Immature natural killer cell (primary cell): ENCODE measurements around the gene FN3K. TPM values are rescaled to one million over a fixed set of nuclear protein-coding genes. Genes with fewer than 3 reads are reported as not detected.

Experiments
- DNase-seq, 3 donors: peaks; one replicate each; pipeline ENCODE4 v3.0.0; 2022; ENCODE audit warnings: mixed read lengths in 1 of 3
- H3K27ac Mint-ChIP-seq, 6 donors: one replicate each; pipeline ENCODE4 v1.8.0; 2020; ENCODE audit warnings: mixed read lengths in 6 of 6, mild to moderate bottlenecking in 5 of 6, inconsistent platforms in 4 of 6, moderate library complexity in 3 of 6
- H3K27me3 Mint-ChIP-seq, 3 donors: one replicate each; pipeline ENCODE4 v1.8.0; 2020 to 2021; ENCODE audit warnings: low read depth in 3 of 3, mild to moderate bottlenecking in 3 of 3, mixed read lengths in 3 of 3, moderate library complexity in 3 of 3, inconsistent platforms in 1 of 3
- H3K36me3 Mint-ChIP-seq, 3 donors: one replicate each; pipeline ENCODE4 v1.8.0; 2020; ENCODE audit warnings: mixed read lengths in 3 of 3, inconsistent platforms in 2 of 3, mild to moderate bottlenecking in 2 of 3
- H3K4me1 Mint-ChIP-seq, 2 donors: one replicate each; pipeline ENCODE4 v1.8.0; 2020; ENCODE audit warnings: inconsistent platforms in 2 of 2, mild to moderate bottlenecking in 2 of 2, mixed read lengths in 2 of 2, moderate library complexity in 1 of 2
- H3K4me3 Mint-ChIP-seq, 5 donors: one replicate each; pipeline ENCODE4 v1.8.0; 2020; ENCODE audit warnings: mild to moderate bottlenecking in 5 of 5, mixed read lengths in 5 of 5, inconsistent platforms in 3 of 5, moderate library complexity in 3 of 5
- H3K9me3 Mint-ChIP-seq, 6 donors: one replicate each; pipeline ENCODE4 v1.8.0; 2020; ENCODE audit warnings: mild to moderate bottlenecking in 6 of 6, mixed read lengths in 6 of 6, inconsistent platforms in 4 of 6, moderate library complexity in 3 of 6
- polyA plus RNA-seq, 3 donors: library from polyadenylated mRNA; unstranded; fragments of 300-500 nt; fragmentation: Illumina TruSeq; gene quantifications; one replicate each; pipeline ENCODE4 v1.2.3, GENCODE V29; 2021

Gene FN3K
- polyA plus RNA-seq, 3 donors from 2014 or later: 0.18 to 1.1 (median 0.50) TPM

- H3K9me3 Mint-ChIP-seq: peaks cover 0 to 8% (median 3%) of the 10 kb centered on the region in 6 donors
- peaks cover 6 to 11% of the 10 kb centered on the region in 2 donors for H3K4me1 Mint-ChIP-seq
- peak overlapping the region; percentile 18 to 55 (median 46) for H3K4me3 Mint-ChIP-seq
- no peak overlapping the region for H3K27ac Mint-ChIP-seq
- peaks cover 2 to 6% (median 6%) of the 10 kb centered on the region in 3 donors for H3K27me3 Mint-ChIP-seq
- peaks cover 6 to 12% (median 7%) of the 10 kb centered on the region in 3 donors for H3K36me3 Mint-ChIP-seq
- DNase-seq: peak in 1 of 3 donors; percentile 5
Observed at GRCh38 chr17:82696916-82697807, 38.3 kb upstream of the FN3K start.

DNA sequence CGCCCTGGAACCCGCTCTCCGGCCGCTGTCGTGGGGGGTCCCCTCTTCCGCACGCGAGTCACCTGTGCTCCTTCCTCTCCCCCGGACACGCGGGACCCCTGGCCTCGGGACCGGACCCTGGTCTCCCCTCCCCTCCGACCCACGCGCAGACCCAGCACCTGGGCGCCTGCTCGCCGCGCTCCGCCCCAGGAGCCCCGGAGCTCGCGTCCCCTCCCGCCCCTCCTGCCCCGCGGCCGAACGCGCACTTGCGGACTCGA is 37.7 kb upstream of the FN3K start:
- Mint-ChIP-seq H3K27ac (no peak overlapping the region), H3K9me3 (peaks cover 0 to 8% (median 3%) of the 10 kb centered on the region in 6 donors), H3K4me3 (peak overlapping the region in 2 of 5 donors; percentile 27 to 55), H3K36me3 (peaks cover 6 to 12% (median 7%) of the 10 kb centered on the region in 3 donors), H3K27me3 (peaks cover 4 to 6% (median 6%) of the 10 kb centered on the region in 3 donors), H3K4me1 (peaks cover 6 to 11% of the 10 kb centered on the region in 2 donors)
- no peak for DNase-seq

DNA sequence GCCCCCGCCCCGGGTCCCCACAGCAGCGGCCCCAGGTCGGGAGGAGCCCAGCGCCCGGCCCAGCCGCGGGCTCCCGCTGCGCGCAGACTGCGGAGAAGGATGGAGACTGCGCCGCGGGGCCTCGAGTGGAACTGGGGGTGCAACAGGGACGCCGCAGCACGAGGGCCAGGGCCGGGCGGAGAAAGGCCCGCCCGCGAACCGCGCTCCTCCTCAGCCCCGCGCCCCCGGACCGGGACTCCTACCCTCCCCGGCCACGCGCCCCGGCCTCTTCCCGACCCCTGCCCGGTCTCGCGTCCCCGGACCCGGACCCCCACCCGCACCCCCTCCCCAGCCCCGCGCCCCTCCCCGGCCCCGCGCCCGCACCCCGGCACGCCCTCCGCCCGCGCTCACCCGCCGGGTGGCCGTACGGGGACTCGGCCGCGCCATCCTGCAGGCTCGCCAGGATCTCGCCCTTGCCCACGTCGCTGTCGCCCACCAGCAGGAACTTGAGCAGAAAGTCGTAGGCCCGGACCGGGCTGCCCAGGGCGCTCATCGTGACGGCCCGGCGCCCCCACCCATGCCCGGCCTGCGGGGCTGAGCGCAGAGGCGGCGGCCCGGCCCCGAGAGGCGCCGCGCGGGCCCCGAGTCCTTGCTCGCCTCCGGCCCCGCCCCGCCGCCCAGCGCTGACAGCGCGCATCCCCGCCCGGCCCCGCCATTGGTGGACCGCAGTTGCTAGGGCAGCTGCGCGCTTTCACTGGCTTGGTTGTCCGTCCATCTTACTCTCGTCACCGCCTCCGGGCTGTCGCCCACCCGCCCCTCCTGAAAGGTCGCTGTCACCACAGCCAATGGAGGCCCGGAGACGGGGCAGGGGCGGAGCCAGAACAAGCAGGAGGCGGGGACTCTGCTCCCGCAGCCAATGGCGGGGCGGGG is 37.1 kb upstream of the FN3K start, which contains the start of gene RAB40B:
TSS of gene RAB40B (minus strand) at position 634 of the 909 bp plus-strand sequence. CDS start at position 532, 102 bp downstream.
- peak within 1 kb of the TSS in 5 of 6 donors; percentile 47 to 81 (median 62) for H3K27ac Mint-ChIP-seq
- DNase-seq: peak; percentile 99
- peaks cover 6 to 10% (median 7%) of the 10 kb centered on the region in 3 donors for H3K36me3 Mint-ChIP-seq
- H3K4me3 Mint-ChIP-seq: peak within 1 kb of the TSS; percentile 86 to 94 (median 93)
- H3K27me3 Mint-ChIP-seq: peaks cover 4 to 6% (median 6%) of the 10 kb centered on the region in 3 donors
- H3K4me1 Mint-ChIP-seq: peaks cover 6 to 11% of the 10 kb centered on the region in 2 donors
- H3K9me3 Mint-ChIP-seq: peaks cover 0 to 8% (median 3%) of the 10 kb centered on the region in 6 donors

- Mint-ChIP-seq H3K9me3 (peaks cover 0 to 8% (median 3%) of the 10 kb centered on the region in 6 donors), H3K36me3 (peaks cover 6 to 7% (median 7%) of the 10 kb centered on the region in 3 donors), H3K27me3 (peaks cover 4 to 6% (median 6%) of the 10 kb centered on the region in 3 donors), H3K4me1 (peaks cover 6 to 11% of the 10 kb centered on the region in 2 donors), H3K27ac (peak overlapping the region in 3 of 6 donors; percentile 50 to 81 (median 64)), H3K4me3 (peak overlapping the region; percentile 86 to 94 (median 93))
- no peak for DNase-seq
Observed at GRCh38 chr17:82698974-82699442, 36.4 kb upstream of the FN3K start.

GRCh38 chr17:82699551-82699950 is 35.9 kb upstream of the FN3K start:
- DNase-seq: no peak
- peaks cover 0 to 4% (median under 1%) of the 10 kb centered on the region in 6 donors for H3K9me3 Mint-ChIP-seq
- peak overlapping the region in 4 of 6 donors; percentile 36 to 81 (median 57) for H3K27ac Mint-ChIP-seq
- peaks cover 4 to 5% (median 4%) of the 10 kb centered on the region in 3 donors for H3K36me3 Mint-ChIP-seq
- H3K4me1 Mint-ChIP-seq: peaks cover 6 to 11% of the 10 kb centered on the region in 2 donors
- peak overlapping the region; percentile 86 to 94 (median 93) for H3K4me3 Mint-ChIP-seq
- H3K27me3 Mint-ChIP-seq: peaks cover 2 to 6% (median 3%) of the 10 kb centered on the region in 3 donors

DNA sequence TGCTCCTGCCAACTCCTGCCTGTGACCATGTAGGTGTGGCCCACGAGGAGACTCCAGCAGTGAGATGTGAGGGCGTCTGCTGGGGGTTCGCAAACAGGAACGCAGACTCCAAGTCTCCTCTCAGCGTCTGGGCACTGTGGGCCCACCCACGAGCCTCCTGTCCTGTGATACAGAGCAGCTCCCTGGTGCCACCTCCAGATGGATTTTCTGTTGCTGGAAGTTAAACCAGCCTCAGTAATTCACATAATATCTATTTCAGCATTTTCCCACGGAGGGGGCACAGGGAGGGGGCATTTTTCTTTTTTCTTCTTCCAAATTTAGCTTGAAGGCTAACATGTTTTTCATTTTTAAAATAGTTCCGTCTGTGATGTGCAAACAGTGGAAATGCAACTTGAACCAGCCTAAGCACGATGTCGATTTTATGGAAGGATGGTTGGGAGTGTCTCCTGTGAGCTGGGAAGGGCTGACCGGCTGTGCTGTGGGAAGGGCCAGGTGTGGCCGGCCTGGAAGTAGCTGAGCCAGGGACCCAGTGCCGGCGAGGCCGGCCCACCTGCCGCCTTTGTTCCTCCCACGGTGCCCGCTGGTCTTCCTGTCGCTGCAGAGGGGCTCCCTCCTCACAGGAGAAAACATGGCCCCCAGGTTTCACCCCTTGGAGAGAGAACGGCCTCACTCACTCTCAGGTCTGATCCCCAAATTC is 33.0 kb upstream of the FN3K start:
- peaks cover 6 to 7% of the 10 kb centered on the region in 2 donors for H3K4me1 Mint-ChIP-seq
- no peaks in the 10 kb centered on the region for H3K36me3 Mint-ChIP-seq
- H3K27me3 Mint-ChIP-seq: peaks cover 2 to 10% (median 3%) of the 10 kb centered on the region in 3 donors
- no peaks in the 10 kb centered on the region for H3K9me3 Mint-ChIP-seq
- H3K4me3 Mint-ChIP-seq: no peak overlapping the region
- no peak for DNase-seq
- no peak overlapping the region for H3K27ac Mint-ChIP-seq

GRCh38 chr17:82703036-82703745 is 32.2 kb upstream of the FN3K start:
- peaks cover 2 to 10% (median 3%) of the 10 kb centered on the region in 3 donors for H3K27me3 Mint-ChIP-seq
- H3K4me1 Mint-ChIP-seq: peaks cover 6 to 7% of the 10 kb centered on the region in 2 donors
- no peak for DNase-seq
- no peak overlapping the region for H3K27ac Mint-ChIP-seq
- H3K9me3 Mint-ChIP-seq: no peaks in the 10 kb centered on the region
- no peak overlapping the region for H3K4me3 Mint-ChIP-seq
- H3K36me3 Mint-ChIP-seq: no peaks in the 10 kb centered on the region

- Mint-ChIP-seq H3K9me3 (no peaks in the 10 kb centered on the region), H3K27me3 (peaks cover 1 to 7% (median 2%) of the 10 kb centered on the region in 3 donors), H3K4me3 (no peak overlapping the region), H3K27ac (no peak overlapping the region), H3K36me3 (no peaks in the 10 kb centered on the region), H3K4me1 (peaks cover 4 to 5% of the 10 kb centered on the region in 2 donors)
- no peak for DNase-seq
Observed at GRCh38 chr17:82703935-82704865, 31.2 kb upstream of the FN3K start.

DNA sequence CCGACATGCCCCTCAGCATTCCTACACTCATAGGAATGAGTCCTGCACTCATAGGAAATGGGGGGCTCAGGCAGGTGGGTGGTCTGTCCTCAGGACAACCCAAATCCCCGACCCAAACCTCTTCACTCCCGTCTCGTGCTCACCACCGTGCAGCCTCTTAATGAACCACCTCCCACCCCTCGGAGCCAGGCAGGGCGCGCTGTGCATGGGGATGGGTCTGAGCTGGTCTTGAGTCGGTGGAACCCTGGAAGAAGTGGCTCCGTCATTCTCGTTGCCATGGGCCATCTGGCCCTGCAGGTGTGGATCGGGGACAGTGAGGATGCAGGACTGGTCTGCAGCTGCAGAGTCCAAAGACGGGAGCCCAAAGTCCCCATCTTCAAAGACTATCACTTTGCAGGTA is 30.5 kb upstream of the FN3K start:
- Mint-ChIP-seq H3K4me1 (no peaks in the 10 kb centered on the region), H3K4me3 (no peak overlapping the region), H3K27ac (no peak overlapping the region), H3K27me3 (peaks cover 0 to 4% (median 2%) of the 10 kb centered on the region in 3 donors), H3K9me3 (no peaks in the 10 kb centered on the region), H3K36me3 (no peaks in the 10 kb centered on the region)
- DNase-seq: no peak

- no peaks in the 10 kb centered on the region for H3K9me3 Mint-ChIP-seq
- no peaks in the 10 kb centered on the region for H3K4me1 Mint-ChIP-seq
- H3K27me3 Mint-ChIP-seq: peaks cover 0 to 4% (median 2%) of the 10 kb centered on the region in 3 donors
- no peaks in the 10 kb centered on the region for H3K36me3 Mint-ChIP-seq
- H3K27ac Mint-ChIP-seq: no peak overlapping the region
- H3K4me3 Mint-ChIP-seq: no peak overlapping the region
- DNase-seq: no peak
Observed at GRCh38 chr17:82705756-82706155, 29.7 kb upstream of the FN3K start.

DNA sequence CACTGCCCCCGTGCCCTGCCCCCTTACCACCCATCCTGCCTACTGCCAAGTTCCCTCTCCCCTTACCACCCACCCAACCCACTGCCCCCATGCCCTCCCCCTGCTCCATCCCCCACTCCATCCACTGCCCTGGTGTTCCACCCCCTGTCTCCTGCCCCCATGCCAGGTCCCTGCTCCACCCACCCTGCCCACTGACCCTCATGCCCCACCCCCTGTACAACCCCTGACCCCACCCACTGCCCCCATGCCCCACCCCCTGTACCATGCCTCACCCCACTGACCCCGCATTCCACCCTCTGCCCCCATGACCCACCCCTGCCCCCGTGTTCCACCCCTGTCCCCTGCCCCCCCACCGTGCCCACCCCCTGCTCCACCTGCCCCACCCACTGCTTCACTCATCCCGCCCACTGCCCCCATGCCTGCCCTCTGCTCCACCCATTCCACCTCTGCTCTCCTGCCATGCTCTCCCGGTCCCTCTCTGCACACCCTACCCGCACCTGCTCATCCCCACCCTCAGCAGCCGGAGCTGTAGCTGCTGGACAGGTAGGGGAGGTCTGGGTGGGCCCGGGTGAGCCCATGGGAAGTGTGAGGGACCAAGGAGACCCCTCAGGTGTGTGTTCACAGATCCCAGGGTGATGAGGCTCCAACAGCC is 26.3 kb upstream of the FN3K start:
- no peaks in the 10 kb centered on the region for H3K36me3 Mint-ChIP-seq
- DNase-seq: no peak
- no peak overlapping the region for H3K4me3 Mint-ChIP-seq
- no peak overlapping the region for H3K27ac Mint-ChIP-seq
- H3K27me3 Mint-ChIP-seq: peaks cover 0 to 6% (median 0%) of the 10 kb centered on the region in 3 donors
- H3K9me3 Mint-ChIP-seq: no peaks in the 10 kb centered on the region
- peaks cover 0 to 3% of the 10 kb centered on the region in 2 donors for H3K4me1 Mint-ChIP-seq
